Cortex of kidney (tissue), 1 donor: ENCODE measurements around the gene WNK4.

Source experiments
- DNase-seq: peaks from one replicate; lab custom pipeline; 2025; lab: John Stamatoyannopoulos, UW

The WNK4 gene

GRCh38 chr17:42797067-42798007 is 16.9 kb downstream of the WNK4 start:
- DNase-seq, result no peak

- DNase-seq, result no peak
These were observed 17.6 kb downstream of the WNK4 start for GRCh38 chr17:42798011-42798382.

GRCh38 chr17:42798383-42799380 is 18.3 kb downstream of the WNK4 start, which contains the start of the genes CNTD1 and COA3:
TSS of gene CNTD1 (plus strand) at chr17:42798861. CDS start at chr17:42799068, 207 bp downstream.
TSS of gene COA3 (minus strand) at chr17:42798704. CDS start at chr17:42798681, 23 bp downstream.
- peak; percentile 43 for DNase-seq

- no peak for DNase-seq
These were observed 22.9 kb downstream of the WNK4 start for GRCh38 chr17:42803074-42803883.

- DNase-seq, result no peak
These were observed 24.5 kb downstream of the WNK4 start for GRCh38 chr17:42804918-42805367.

- DNase-seq, result no peak
These were observed 25.8 kb downstream of the WNK4 start for GRCh38 chr17:42806249-42806648.

- DNase-seq, result no peak
These were observed 28.8 kb downstream of the WNK4 start for GRCh38 chr17:42809250-42809649.

GRCh38 chr17:42814633-42815399 is 34.4 kb downstream of the WNK4 start:
- DNase-seq, result no peak

GRCh38 chr17:42817866-42818265 is 37.5 kb downstream of the WNK4 start:
- DNase-seq, result no peak

GRCh38 chr17:42818379-42818778 is 38.0 kb downstream of the WNK4 start:
- no peak for DNase-seq

- DNase-seq, result no peak
These were observed 39.6 kb downstream of the WNK4 start for GRCh38 chr17:42819939-42820535.

GRCh38 chr17:42821176-42821575 is 40.8 kb downstream of the WNK4 start:
- DNase-seq, result no peak

GRCh38 chr17:42827472-42827871 is 47.1 kb downstream of the WNK4 start:
- DNase-seq, result no peak

- no peak for DNase-seq
These were observed 50.6 kb downstream of the WNK4 start for GRCh38 chr17:42830971-42831370.

GRCh38 chr17:42832213-42832933 is 52.0 kb downstream of the WNK4 start:
- no peak for DNase-seq

- DNase-seq, result peak; percentile 47
These were observed 52.7 kb downstream of the WNK4 start, which contains the start of gene PSME3 for GRCh38 chr17:42832934-42833766. TSS of gene PSME3 (plus strand) at chr17:42833397. CDS start at chr17:42833632, 235 bp downstream.

GRCh38 chr17:42833767-42834422 is 53.5 kb downstream of the WNK4 start:
- no peak for DNase-seq

- DNase-seq, result no peak
These were observed 55.3 kb downstream of the WNK4 start for GRCh38 chr17:42835732-42836131.
